Small intestine (tissue), 7 donors: ENCODE measurements around the gene UBQLN4. TPM values are rescaled to one million over a fixed set of nuclear protein-coding genes. Genes with fewer than 3 reads are reported as not detected.

Source experiments
- DNase-seq, 2 donors: peaks; one replicate each; pipeline versions ENCODE4 v3.0.0 to v3.0.0-alpha.2; 2013
- FAIRE-seq: peaks from 2 replicates; lab custom pipeline; 2012; peaks lifted over from hg19 to GRCh38; lab: Jason Lieb, UNC
- H3K27ac ChIP-seq, 3 donors: one replicate each; pipeline ENCODE4 v1.5.1; 2013; ENCODE audit warnings: low read length in 2 of 3, mild to moderate bottlenecking in 2 of 3, control low read depth in 1 of 3, inconsistent platforms in 1 of 3, low read depth in 1 of 3, moderate library complexity in 1 of 3
- H3K27me3 ChIP-seq, 3 donors: one replicate each; pipeline ENCODE4 v1.6.1; 2013; ENCODE audit warnings: low read length in 3 of 3, inconsistent platforms in 1 of 3; ENCODE audit not compliant: control insufficient read depth in 3 of 3, insufficient read depth in 3 of 3
- H3K36me3 ChIP-seq, 3 donors: one replicate each; pipeline ENCODE4 v1.6.1; 2013; ENCODE audit warnings: low read length in 3 of 3, inconsistent platforms in 1 of 3, low read depth in 1 of 3, mild to moderate bottlenecking in 1 of 3, moderate library complexity in 1 of 3; ENCODE audit not compliant: control insufficient read depth in 3 of 3, insufficient read depth in 2 of 3
- H3K4me1 ChIP-seq, 3 donors: one replicate each; pipeline ENCODE4 v1.6.1; 2013; ENCODE audit warnings: low read length in 2 of 3, inconsistent platforms in 1 of 3, low read depth in 1 of 3, mild to moderate bottlenecking in 1 of 3, moderate library complexity in 1 of 3; ENCODE audit not compliant: control insufficient read depth in 3 of 3, insufficient read depth in 2 of 3
- H3K4me3 ChIP-seq, 3 donors: one replicate each; pipeline ENCODE4 v1.5.1; 2013; ENCODE audit warnings: low read length in 3 of 3, control low read depth in 1 of 3, inconsistent platforms in 1 of 3, low read depth in 1 of 3, mild to moderate bottlenecking in 1 of 3, moderate library complexity in 1 of 3
- H3K9me3 ChIP-seq, 2 donors: one replicate each; pipeline ENCODE4 v1.6.1; 2013; ENCODE audit warnings: low read depth in 1 of 2, low read length in 1 of 2; ENCODE audit not compliant: control insufficient read depth in 2 of 2, insufficient read depth in 1 of 2
- WGBS, 3 donors: extraction: QIAGEN DNeasy Blood & Tissue Kit; methylation state at CpG; one replicate each; pipeline ENCODE4 v1.1.7; 2013; 5-methylcytosine and 5-hydroxymethylcytosine counted together
- polyA plus RNA-seq, 4 donors: library from polyadenylated mRNA; stranded (reverse) in 3 of 4; unstranded in 1 of 4; fragments of 200-250 nt in 3 of 4; fragments of 120-200 nt in 1 of 4; gene quantifications; one replicate each; pipeline versions ENCODE4 v1.2.1 to v1.2.3, GENCODE V29; 2013
- donor health status: healthy with polysubstance abuse.
- donor health status: control.
- donor health status: control.
- donor health status: Bipolar disorder and iron deficiency.
- donor health status: healthy.

UBQLN4 gene
- polyA plus RNA-seq, 4 donors: 14.1 to 37.1 (median 20.4) TPM

- WGBS, 3 donors: 78 to 89% (median 87%) methylated on average over 1 of the region's 1 CpG
- Histone ChIP-seq H3K4me1 (peaks cover 0 to 16% (median 4%) of the 10 kb centered on the region in 3 donors), H3K27me3 (no peaks in the 10 kb centered on the region), H3K4me3 (no peak overlapping the region), H3K36me3 (no peaks in the 10 kb centered on the region), H3K27ac (no peak overlapping the region), H3K9me3 (no peaks in the 10 kb centered on the region)
- DNase-seq (no peak), FAIRE-seq (no peak)
These were observed 53.6 kb downstream of the UBQLN4 start for GRCh38 chr1:155999964-156000363.

GRCh38 chr1:155996166-155996565 lies 57.4 kb downstream of the UBQLN4 start:
- Histone ChIP-seq H3K36me3 (no peaks in the 10 kb centered on the region), H3K9me3 (no peaks in the 10 kb centered on the region), H3K27me3 (no peaks in the 10 kb centered on the region), H3K4me3 (no peak overlapping the region), H3K27ac (no peak overlapping the region), H3K4me1 (peaks cover 0 to 5% (median 0%) of the 10 kb centered on the region in 3 donors)
- 51 to 70% (median 55%) methylated on average over 2 of the region's 2 CpGs for WGBS, 3 donors
- FAIRE-seq (no peak), DNase-seq (no peak)

DNA sequence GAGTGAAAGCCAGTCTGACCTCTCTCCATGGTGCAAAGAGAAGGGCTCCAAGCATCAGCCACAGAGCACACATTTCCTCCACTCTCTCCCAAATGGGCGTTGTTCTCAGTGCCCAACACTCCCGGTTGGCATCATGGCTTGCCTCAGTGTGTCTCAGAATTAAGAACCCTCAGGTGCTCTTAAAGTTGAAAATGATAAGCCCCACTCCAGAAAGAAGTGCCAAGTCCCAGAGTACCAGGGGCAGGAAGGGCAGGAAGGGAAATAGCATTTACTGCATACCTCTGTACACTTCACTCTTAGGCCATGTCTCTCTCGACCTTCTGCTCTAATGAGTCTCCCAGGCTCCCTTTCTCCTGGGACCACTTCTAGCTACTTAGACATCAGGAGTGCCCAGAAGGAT lies 60.0 kb downstream of the UBQLN4 start:
- Histone ChIP-seq H3K9me3 (no peaks in the 10 kb centered on the region), H3K27ac (no peak overlapping the region), H3K4me3 (no peak overlapping the region), H3K4me1 (peaks cover 0 to 13% (median 0%) of the 10 kb centered on the region in 3 donors), H3K27me3 (no peaks in the 10 kb centered on the region), H3K36me3 (no peaks in the 10 kb centered on the region)
- FAIRE-seq (no peak), DNase-seq (no peak)
- 83 to 88% (median 85%) methylated on average over 3 of the region's 3 CpGs for WGBS, 3 donors

DNA sequence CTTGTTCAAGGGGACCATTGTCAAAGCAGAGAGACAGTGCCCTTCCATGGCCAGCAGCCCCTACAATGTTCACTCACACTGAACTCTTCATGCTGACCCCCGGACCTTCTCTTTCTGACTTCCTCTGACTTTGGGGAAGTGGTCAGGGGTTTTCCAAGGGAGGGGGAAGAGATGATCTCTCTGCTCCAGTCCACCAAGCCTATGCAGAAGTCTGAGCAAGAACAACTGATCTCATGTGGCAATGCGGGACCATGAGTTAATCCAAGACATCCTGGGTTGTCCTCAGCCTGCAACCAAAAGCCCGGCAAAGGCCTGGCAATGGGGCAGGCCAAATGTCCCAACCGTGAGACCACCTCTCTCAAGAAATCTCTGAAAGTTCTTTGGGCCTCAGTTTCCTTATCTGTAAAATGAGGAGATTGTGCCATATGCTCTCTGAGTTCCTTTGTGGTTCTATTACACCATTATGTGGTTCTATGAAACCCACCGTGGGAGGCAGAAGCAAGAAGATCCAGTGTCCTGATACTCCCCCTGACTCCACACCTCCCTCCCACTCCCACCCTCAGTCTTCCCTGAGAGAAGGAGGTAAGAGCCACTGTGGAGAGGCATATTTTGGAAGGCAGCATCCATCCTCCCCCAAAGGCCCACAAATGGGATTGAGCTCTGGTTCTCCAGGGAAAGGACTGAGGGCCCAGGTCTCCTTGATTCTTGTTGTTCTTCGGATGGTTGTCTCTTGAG lies 63.4 kb downstream of the UBQLN4 start:
- FAIRE-seq: no peak
- Histone ChIP-seq H3K27ac (no peak overlapping the region), H3K9me3 (no peaks in the 10 kb centered on the region)

DNA sequence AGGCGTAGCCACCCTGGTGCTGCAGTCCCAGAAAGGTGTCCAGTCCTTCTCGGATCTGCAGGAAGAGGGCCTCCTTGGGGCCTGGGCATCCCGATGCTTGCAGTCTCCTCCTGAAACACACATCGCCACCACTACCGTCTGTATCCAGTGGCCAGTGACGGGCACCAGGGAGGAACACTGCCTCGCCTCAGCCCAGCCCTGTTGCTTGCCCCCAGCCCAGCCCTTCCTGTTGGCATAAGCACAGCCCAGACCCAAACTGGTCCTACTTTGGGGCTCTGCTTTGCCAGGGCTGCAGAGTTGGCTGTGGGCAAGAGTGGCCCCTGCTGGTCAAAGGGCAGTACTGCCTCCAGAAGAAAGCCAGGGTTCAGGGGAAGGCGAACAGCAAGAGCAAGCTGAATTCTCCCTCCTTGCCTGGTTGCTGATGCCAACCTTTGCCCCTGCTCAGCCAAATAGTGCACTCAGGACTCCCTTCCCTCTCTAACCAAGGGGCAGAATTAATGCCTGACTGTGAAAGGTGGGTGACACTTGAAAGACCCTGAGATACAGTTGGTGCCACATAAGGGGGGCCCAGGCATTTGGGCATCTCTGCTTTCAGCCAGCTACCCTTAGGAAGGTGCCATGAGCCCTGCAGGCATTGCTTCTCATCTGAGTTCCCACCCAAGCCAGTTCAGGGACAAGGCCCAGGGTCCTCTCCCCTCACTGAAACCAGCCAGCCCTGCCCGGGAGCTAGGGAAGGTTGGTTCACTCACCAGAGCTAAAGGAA lies 64.2 kb downstream of the UBQLN4 start:
- 23 to 36% (median 35%) methylated on average over 8 to 9 of the region's 9 CpGs for WGBS, 3 donors
- peak overlapping the region in 1 of 3 donors; percentile 7 for H3K4me3 ChIP-seq
- H3K36me3 ChIP-seq: no peaks in the 10 kb centered on the region
- H3K4me1 ChIP-seq: peaks cover 0 to 10% (median 0%) of the 10 kb centered on the region in 3 donors
- no peaks in the 10 kb centered on the region for H3K9me3 ChIP-seq
- no peaks in the 10 kb centered on the region for H3K27me3 ChIP-seq
- DNase-seq (peak; percentile 77), FAIRE-seq (no peak)
- peak overlapping the region in 1 of 3 donors; percentile 19 for H3K27ac ChIP-seq

More for the DNA sequence above, 63.4 kb downstream of the UBQLN4 start:
- WGBS, 3 donors: 80 to 93% (median 82%) methylated on average over 6 of the region's 6 CpGs
- DNase-seq: no peak
- H3K27me3 ChIP-seq: no peaks in the 10 kb centered on the region
- H3K4me1 ChIP-seq: peaks cover 0 to 13% (median 0%) of the 10 kb centered on the region in 3 donors
- H3K4me3 ChIP-seq: no peak overlapping the region
- no peaks in the 10 kb centered on the region for H3K36me3 ChIP-seq

Other genes with a start within 250 kb of the UBQLN4 start
- gene GON4L, start 196.6 kb downstream of the UBQLN4 start, polyA plus RNA-seq: 10 to 100 TPM; 15.3 to 47.2 (median 22.0) TPM
- 10 to 100 TPM in 1 of 4 donors, 1 to 10 TPM in 1, under 1 TPM in 1, not detected in 1; 0.54 to 12.9 (median 4.7) TPM for gene SYT11, start 194.2 kb downstream of the UBQLN4 start, polyA plus RNA-seq
- gene RIT1, start 142.4 kb downstream of the UBQLN4 start, polyA plus RNA-seq: 10 to 100 TPM in 2 of 4 donors, 1 to 10 TPM in 2; 9.7 to 57.8 (median 11.7) TPM
- gene KHDC4, start 119.4 kb downstream of the UBQLN4 start, polyA plus RNA-seq: 10 to 100 TPM in 3 of 4 donors, 1 to 10 TPM in 1; 7.3 to 70.5 (median 22.3) TPM
- gene RXFP4, start 112.2 kb downstream of the UBQLN4 start, polyA plus RNA-seq: 1 to 10 TPM in 2 of 4 donors, under 1 TPM in 1, not detected in 1; 0.82 to 1.5 (median 1.3) TPM
- gene ARHGEF2, start 75.3 kb downstream of the UBQLN4 start, polyA plus RNA-seq: 10 to 100 TPM; 14.6 to 61.6 (median 38.2) TPM
- gene SSR2, start 32.8 kb downstream of the UBQLN4 start, polyA plus RNA-seq: 100 to 1,000 TPM; 133 to 316 (median 266) TPM
- 100 to 1,000 TPM in 3 of 4 donors, 10 to 100 TPM in 1; 66.7 to 226 (median 148) TPM for gene LAMTOR2, start 984 bp upstream of the UBQLN4 start, polyA plus RNA-seq
- 100 to 1,000 TPM; 140 to 216 (median 169) TPM for gene RAB25, start 7.4 kb upstream of the UBQLN4 start, polyA plus RNA-seq
- 1 to 10 TPM in 2 of 4 donors, under 1 TPM in 2; under 0.01 to 5.6 (median 0.87) TPM for gene MEX3A, start 28.7 kb upstream of the UBQLN4 start, polyA plus RNA-seq
- gene LMNA, start 60.9 kb upstream of the UBQLN4 start, polyA plus RNA-seq: 100 to 1,000 TPM in 3 of 4 donors, 10 to 100 TPM in 1; 89.7 to 168 (median 105) TPM
- gene SEMA4A, start 99.8 kb upstream of the UBQLN4 start, polyA plus RNA-seq: 1 to 10 TPM in 3 of 4 donors, under 1 TPM in 1; 0.89 to 7.7 (median 1.8) TPM
- 10 to 100 TPM; 13.4 to 46.6 (median 17.3) TPM for gene SLC25A44, start 140.3 kb upstream of the UBQLN4 start, polyA plus RNA-seq
- gene PMF1, start 159.2 kb upstream of the UBQLN4 start, polyA plus RNA-seq: 10 to 100 TPM; 53.5 to 65.9 (median 62.2) TPM
- 1 to 10 TPM in 1 of 4 donors, under 1 TPM in 1, not detected in 2; 0.48 to 3.9 TPM for gene BGLAP, start 188.4 kb upstream of the UBQLN4 start, polyA plus RNA-seq
- 1 to 10 TPM; 3.0 to 8.7 (median 5.5) TPM for gene PAQR6, start 194.3 kb upstream of the UBQLN4 start, polyA plus RNA-seq
- 10 to 100 TPM; 30.0 to 57.0 (median 43.3) TPM for gene SMG5, start 229.0 kb upstream of the UBQLN4 start, polyA plus RNA-seq
- gene TMEM79, start 230.5 kb upstream of the UBQLN4 start, polyA plus RNA-seq: 1 to 10 TPM; 2.2 to 8.3 (median 4.6) TPM
- gene GLMP, start 241.9 kb upstream of the UBQLN4 start, polyA plus RNA-seq: 100 to 1,000 TPM in 1 of 4 donors, 10 to 100 TPM in 3; 30.7 to 263 (median 63.9) TPM
- gene VHLL, start 245.5 kb upstream of the UBQLN4 start, polyA plus RNA-seq: not detected